ENCODE data around the gene TXK. TPM values are rescaled to one million over a fixed set of nuclear protein-coding genes. Genes with fewer than 3 reads are reported as not detected.

The TXK gene
- total RNA-seq, 1 experiment from 2014 or later = 1.4 TPM

DNA sequence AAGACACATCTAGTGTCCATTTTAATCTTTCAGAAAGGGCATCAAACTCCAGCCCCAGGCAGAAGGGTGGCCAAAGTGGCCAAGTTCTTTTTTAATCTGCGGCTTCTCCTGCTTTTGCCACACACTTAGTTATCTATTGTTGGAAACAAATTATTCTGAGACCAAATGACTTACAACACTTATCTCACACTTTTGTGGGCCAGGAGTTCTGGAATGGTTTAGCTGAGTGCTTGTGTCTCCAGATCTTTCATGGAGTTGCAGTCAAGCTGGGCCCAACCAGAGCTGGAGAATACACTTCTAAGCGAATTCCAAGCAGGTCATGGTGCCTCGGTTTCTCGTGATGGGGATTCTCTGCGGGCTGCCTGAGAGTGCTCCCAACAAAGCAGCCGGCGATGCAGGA, 4.0 kb downstream of the TXK start:
- BruUV-seq (replicated peaks) = no TSS peak
- no peak for TF ChIP-seq EZH2 (IDR thresholded peaks at IDR 0.05; ENCODE audit: borderline replicate concordance, low read depth, low read length, poor library complexity, severe bottlenecking)
- TF ChIP-seq, protein P1, sequence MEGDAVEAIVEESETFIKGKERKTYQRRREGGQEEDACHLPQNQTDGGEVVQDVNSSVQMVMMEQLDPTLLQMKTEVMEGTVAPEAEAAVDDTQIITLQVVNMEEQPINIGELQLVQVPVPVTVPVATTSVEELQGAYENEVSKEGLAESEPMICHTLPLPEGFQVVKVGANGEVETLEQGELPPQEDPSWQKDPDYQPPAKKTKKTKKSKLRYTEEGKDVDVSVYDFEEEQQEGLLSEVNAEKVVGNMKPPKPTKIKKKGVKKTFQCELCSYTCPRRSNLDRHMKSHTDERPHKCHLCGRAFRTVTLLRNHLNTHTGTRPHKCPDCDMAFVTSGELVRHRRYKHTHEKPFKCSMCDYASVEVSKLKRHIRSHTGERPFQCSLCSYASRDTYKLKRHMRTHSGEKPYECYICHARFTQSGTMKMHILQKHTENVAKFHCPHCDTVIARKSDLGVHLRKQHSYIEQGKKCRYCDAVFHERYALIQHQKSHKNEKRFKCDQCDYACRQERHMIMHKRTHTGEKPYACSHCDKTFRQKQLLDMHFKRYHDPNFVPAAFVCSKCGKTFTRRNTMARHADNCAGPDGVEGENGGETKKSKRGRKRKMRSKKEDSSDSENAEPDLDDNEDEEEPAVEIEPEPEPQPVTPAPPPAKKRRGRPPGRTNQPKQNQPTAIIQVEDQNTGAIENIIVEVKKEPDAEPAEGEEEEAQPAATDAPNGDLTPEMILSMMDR (conservative IDR thresholded peaks at IDR 0.05; ENCODE audit: low read depth, low read length) = no peak
- Histone ChIP-seq H3K36me3 (ENCODE audit: insufficient read depth, low read length, poor library complexity, severe bottlenecking) (no peaks in the 10 kb centered on the region), H3K9me3 (ENCODE audit: low read depth, low read length, poor library complexity, severe bottlenecking) (no peaks in the 10 kb centered on the region), H3K27ac (ENCODE audit: low read depth, low read length, poor library complexity, severe bottlenecking) (no peak overlapping the region), H3K4me3 (ENCODE audit: low read depth, low read length, poor library complexity, severe bottlenecking) (no peak overlapping the region), H3K27me3 (replicated peaks; ENCODE audit: insufficient read depth, low read depth, low read length, poor library complexity) (no peaks in the 10 kb centered on the region), H3K4me1 (ENCODE audit: insufficient read depth, low read length, poor library complexity, severe bottlenecking) (peaks cover 27% of the 10 kb centered on the region)
- ChIA-PET CTCF (no interaction called here), POLR2A (ENCODE audit: low non-redundant PET) (no interaction called here)
- no peak for DNase-seq (ENCODE audit: low spot score)
- intact Hi-C loops (cut with micrococcal nuclease; ENCODE audit: unreplicated experiment) = no loop called here

DNA sequence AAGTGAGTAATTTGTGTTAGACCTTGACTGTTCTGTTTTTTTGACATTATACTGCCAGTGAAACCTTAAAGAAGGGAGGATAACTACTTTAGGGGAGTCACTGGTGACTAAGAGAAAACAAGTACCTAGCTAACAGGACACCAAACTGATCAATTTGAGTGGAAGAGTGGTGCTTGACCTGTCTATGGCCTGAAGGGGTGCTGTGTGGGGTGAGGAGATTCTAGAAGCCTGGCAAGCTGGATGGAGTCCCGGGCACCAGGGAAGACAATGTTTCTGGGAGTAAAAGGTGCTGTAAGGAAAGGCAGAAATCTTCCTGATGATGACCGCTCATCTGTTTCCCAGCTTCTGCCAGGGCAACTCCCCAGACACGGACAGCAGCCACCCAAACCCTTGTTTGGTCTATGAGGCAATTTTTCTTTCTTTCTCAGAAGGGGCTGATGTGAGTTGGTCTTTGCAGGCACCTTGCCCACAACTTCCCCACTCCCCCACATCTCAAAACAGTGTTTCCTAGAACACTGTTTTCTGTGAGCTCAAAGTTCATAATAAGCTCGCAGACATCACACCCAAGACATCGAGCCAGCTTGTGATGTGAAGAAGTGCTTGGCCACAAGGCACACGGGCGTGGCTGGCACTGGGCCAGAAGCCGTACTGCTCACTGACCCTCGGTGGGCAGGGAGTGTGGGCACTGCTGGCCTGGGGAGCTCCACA, 4.6 kb downstream of the TXK start:
- intact Hi-C loops (cut with micrococcal nuclease; ENCODE audit: unreplicated experiment) = loop anchor here (10.0 kb wide), 1 partner anchor 835 kb away; no protein-coding TSS in a partner anchor
- BruUV-seq (replicated peaks) = no TSS peak
- H3K27me3 ChIP-seq (replicated peaks; ENCODE audit: insufficient read depth, low read depth, low read length, poor library complexity) = no peaks in the 10 kb centered on the region
- no peak overlapping the region for H3K4me3 ChIP-seq (ENCODE audit: low read depth, low read length, poor library complexity, severe bottlenecking)
- CTCF ChIA-PET = no interaction called here
- no peak overlapping the region for H3K27ac ChIP-seq (ENCODE audit: low read depth, low read length, poor library complexity, severe bottlenecking)
- no peaks in the 10 kb centered on the region for H3K36me3 ChIP-seq (ENCODE audit: insufficient read depth, low read length, poor library complexity, severe bottlenecking)
- no peaks in the 10 kb centered on the region for H3K9me3 ChIP-seq (ENCODE audit: low read depth, low read length, poor library complexity, severe bottlenecking)
- TF ChIP-seq EZH2 (IDR thresholded peaks at IDR 0.05; ENCODE audit: borderline replicate concordance, low read depth, low read length, poor library complexity, severe bottlenecking) = no peak
- TF ChIP-seq, protein P1 (conservative IDR thresholded peaks at IDR 0.05; ENCODE audit: low read depth, low read length) = no peak
- H3K4me1 ChIP-seq (ENCODE audit: insufficient read depth, low read length, poor library complexity, severe bottlenecking) = peaks cover 26% of the 10 kb centered on the region
- POLR2A ChIA-PET (ENCODE audit: low non-redundant PET) = no interaction called here
- DNase-seq (ENCODE audit: low spot score) = no peak

DNA sequence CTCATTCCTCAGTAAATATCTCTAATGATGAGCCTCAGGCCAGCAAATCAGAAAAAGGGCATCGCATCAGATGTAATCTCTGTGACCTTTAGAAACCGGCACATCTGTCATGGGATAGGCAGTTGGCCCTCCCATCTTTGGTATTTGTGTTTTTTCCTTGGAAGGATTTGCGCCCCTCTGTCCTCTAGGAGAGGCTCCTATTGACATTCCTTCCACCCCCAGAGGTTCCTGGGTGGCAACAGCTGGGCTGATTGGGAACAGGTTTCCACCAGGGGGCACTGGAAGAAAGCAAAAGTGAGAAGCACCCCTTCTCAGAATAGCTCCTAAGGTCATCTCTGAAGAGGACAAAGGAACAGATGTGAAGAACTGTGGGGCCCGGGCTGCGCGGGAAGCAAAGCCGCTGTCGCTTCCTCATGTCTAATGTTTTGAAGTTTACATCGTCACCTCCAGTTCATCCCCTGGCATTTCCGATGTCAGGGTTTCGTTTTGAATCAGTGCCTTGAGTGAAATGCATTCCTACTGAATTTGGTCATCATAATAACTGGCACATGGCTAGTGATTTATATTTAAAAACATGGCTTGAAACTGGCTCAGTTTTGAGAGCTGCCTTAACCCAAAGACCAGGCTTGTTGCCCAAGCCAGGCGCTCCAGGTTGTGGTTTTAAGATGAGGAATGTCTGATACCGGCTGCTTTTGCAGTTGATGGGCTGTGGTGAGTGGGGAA, 6.2 kb downstream of the TXK start:
- CTCF ChIA-PET = interaction anchor here (0.5 to 1.5 kb wide), 6 partner anchors 17 to 527 kb away, joined by 3 to 13 read pairs (median 4); no protein-coding TSS in a partner anchor
- DNase-seq (ENCODE audit: low spot score) = peak; percentile 82

More for the DNA sequence above, 6.2 kb downstream of the TXK start:
- Histone ChIP-seq H3K4me3 (ENCODE audit: low read depth, low read length, poor library complexity, severe bottlenecking) (no peak overlapping the region), H3K27me3 (replicated peaks; ENCODE audit: insufficient read depth, low read depth, low read length, poor library complexity) (no peaks in the 10 kb centered on the region), H3K4me1 (ENCODE audit: insufficient read depth, low read length, poor library complexity, severe bottlenecking) (peaks cover 17% of the 10 kb centered on the region), H3K9me3 (ENCODE audit: low read depth, low read length, poor library complexity, severe bottlenecking) (no peaks in the 10 kb centered on the region), H3K36me3 (ENCODE audit: insufficient read depth, low read length, poor library complexity, severe bottlenecking) (no peaks in the 10 kb centered on the region), H3K27ac (ENCODE audit: low read depth, low read length, poor library complexity, severe bottlenecking) (no peak overlapping the region)
- TF ChIP-seq, protein P1 (conservative IDR thresholded peaks at IDR 0.05; ENCODE audit: low read depth, low read length) = peak; percentile 79
- no peak for TF ChIP-seq EZH2 (IDR thresholded peaks at IDR 0.05; ENCODE audit: borderline replicate concordance, low read depth, low read length, poor library complexity, severe bottlenecking)
- no TSS peak for BruUV-seq (replicated peaks)
- POLR2A ChIA-PET (ENCODE audit: low non-redundant PET) = no interaction called here
- intact Hi-C loops (cut with micrococcal nuclease; ENCODE audit: unreplicated experiment) = loop anchor here (2.0 to 10.0 kb wide), 2 partner anchors 419 to 837 kb away; no protein-coding TSS in a partner anchor
